DOHH2 (cell line): Measurements from ENCODE around the gene EIF4EBP3.

Source experiments
- EZH2phosphoT487 ChIP-seq: fragments of 200-600 bp; sonication (generic); IDR thresholded peaks from 2 replicates; pipeline ENCODE4 v1.6.1; 2017; ENCODE audit warnings: borderline replicate concordance, mild to moderate bottlenecking, antibody characterized with exemption, low read length, moderate library complexity, mixed read lengths
- TF ChIP-seq, protein P1 (sequence below): fragments of 200-600 bp; sonication (generic); IDR thresholded peaks from one replicate; pipeline ENCODE4 v1.5.1; 2014; ENCODE audit warnings: antibody characterized with exemption, mild to moderate bottlenecking, low read depth, low read length; ENCODE audit not compliant: poor library complexity, severe bottlenecking

DNA sequence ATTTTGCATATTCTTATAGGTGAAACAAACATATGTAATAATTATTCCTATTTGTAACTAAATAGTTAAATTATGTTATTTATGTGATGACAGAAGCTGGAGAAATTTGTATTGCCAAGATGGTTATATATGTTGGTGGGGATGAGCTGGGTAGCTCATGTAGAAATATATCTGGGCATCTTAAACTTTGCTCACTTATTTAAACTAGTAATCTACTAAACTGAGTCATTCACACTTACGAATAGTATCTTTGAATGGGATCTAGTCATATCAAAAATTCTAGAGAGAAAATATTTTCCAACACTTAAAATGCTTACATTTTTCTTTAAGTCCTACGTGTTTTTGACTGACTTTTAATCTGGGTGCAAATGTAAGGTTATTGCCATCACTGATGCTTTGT, 44.6 kb upstream of the EIF4EBP3 start:
- TF ChIP-seq, protein P1, sequence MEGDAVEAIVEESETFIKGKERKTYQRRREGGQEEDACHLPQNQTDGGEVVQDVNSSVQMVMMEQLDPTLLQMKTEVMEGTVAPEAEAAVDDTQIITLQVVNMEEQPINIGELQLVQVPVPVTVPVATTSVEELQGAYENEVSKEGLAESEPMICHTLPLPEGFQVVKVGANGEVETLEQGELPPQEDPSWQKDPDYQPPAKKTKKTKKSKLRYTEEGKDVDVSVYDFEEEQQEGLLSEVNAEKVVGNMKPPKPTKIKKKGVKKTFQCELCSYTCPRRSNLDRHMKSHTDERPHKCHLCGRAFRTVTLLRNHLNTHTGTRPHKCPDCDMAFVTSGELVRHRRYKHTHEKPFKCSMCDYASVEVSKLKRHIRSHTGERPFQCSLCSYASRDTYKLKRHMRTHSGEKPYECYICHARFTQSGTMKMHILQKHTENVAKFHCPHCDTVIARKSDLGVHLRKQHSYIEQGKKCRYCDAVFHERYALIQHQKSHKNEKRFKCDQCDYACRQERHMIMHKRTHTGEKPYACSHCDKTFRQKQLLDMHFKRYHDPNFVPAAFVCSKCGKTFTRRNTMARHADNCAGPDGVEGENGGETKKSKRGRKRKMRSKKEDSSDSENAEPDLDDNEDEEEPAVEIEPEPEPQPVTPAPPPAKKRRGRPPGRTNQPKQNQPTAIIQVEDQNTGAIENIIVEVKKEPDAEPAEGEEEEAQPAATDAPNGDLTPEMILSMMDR: no peak
- TF ChIP-seq EZH2phosphoT487: no peak
